ENCODE results near the gene POLR1B. TPM values are rescaled to one million over a fixed set of nuclear protein-coding genes. Genes with fewer than 3 reads are reported as not detected.

Gene POLR1B
- polyA plus RNA-seq, 1 of the 3 experiments (the other 2 are of a cell fraction) = 13.4 TPM

- 0 out of 2 replicates have a peak, but pooled peaks have one; percentile 42 for TF ChIP-seq RCOR1 (IDR thresholded peaks at IDR 0.05; ENCODE audit: low read length)
- TF ChIP-seq SIN3A (IDR thresholded peaks at IDR 0.05; ENCODE audit: borderline replicate concordance, low read depth, low read length) = no peak
- TF ChIP-seq IRF3 (IDR thresholded peaks at IDR 0.05; ENCODE audit: low read depth, low read length) = no peak
- TF ChIP-seq MAX (IDR thresholded peaks at IDR 0.05; ENCODE audit: low read depth) = peak; percentile 28; the same call in 1 of the 2 replicates
- TF ChIP-seq NFIC (IDR thresholded peaks at IDR 0.05; ENCODE audit: borderline replicate concordance) = peak; percentile 85
- TF ChIP-seq TCF12 (IDR thresholded peaks at IDR 0.05) = peak; percentile 61
- TF ChIP-seq RAD21 (IDR thresholded peaks at IDR 0.05; ENCODE audit: low read length) = peak; percentile 82
- no peak for TF ChIP-seq EZH2phosphoT487 (IDR thresholded peaks at IDR 0.05; ENCODE audit: borderline replicate concordance, low read depth)
- peak; percentile 95 for TF ChIP-seq CTCF (IDR thresholded peaks at IDR 0.05)
- peak; percentile 87 for TF ChIP-seq SMC3 (IDR thresholded peaks at IDR 0.05; ENCODE audit: low read depth, low read length)
- TF ChIP-seq CHD2 (IDR thresholded peaks at IDR 0.05; ENCODE audit: low read length, partially characterized antibody) = peak; percentile 61
- peak; percentile 85 for TF ChIP-seq YY1 (IDR thresholded peaks at IDR 0.05; ENCODE audit: low read depth)
- 0 out of 2 replicates have a peak, but pooled peaks have one; percentile 9 for TF ChIP-seq REST (IDR thresholded peaks at IDR 0.05; ENCODE audit: low read depth, low read length)
- TF ChIP-seq EP300 (IDR thresholded peaks at IDR 0.05; ENCODE audit: borderline replicate concordance in 1 of 2, low read depth in 1 of 2, low read length in 1 of 2) = peak in 1 of 2 experiments; percentile 37; a peak in 1 of 4 replicates
- TF ChIP-seq GABPA (IDR thresholded peaks at IDR 0.05; ENCODE audit: low read depth) = no peak
- 0 out of 2 replicates have a peak, but pooled peaks have one; percentile 20 for TF ChIP-seq PBX3 (IDR thresholded peaks at IDR 0.05)
- H3F3A ChIP-seq (replicated peaks; ENCODE audit: insufficient read depth) = peaks cover 48% of the 10 kb centered on the region
- peak overlapping the region; percentile 66 for H2AFZ ChIP-seq (ENCODE audit: low read depth)
- H3K9ac ChIP-seq = peak overlapping the region; percentile 66
- no peaks in the 10 kb centered on the region for H3K36me3 ChIP-seq (replicated peaks in 1 of 2; ENCODE audit: control insufficient read depth in 1 of 2, insufficient read depth in 2 of 2, low read length in 1 of 2)
- no peaks in the 10 kb centered on the region for H3K9me3 ChIP-seq
- CTCF ChIA-PET = interaction anchor here (0.6 to 15.2 kb wide), 26 partner anchors 11 to 572 kb away, joined by 3 to 179 read pairs (median 4); partner anchors contain the start of gene SLC20A1
- no peaks in the 10 kb centered on the region for H4K20me1 ChIP-seq (ENCODE audit: insufficient read depth)
- POLR2A ChIA-PET = interaction anchor here (1.0 to 1.5 kb wide), 2 partner anchors 19 to 101 kb away, joined by 3 to 8 read pairs; partner anchors contain the start of gene SLC20A1
- no peaks in the 10 kb centered on the region for H3K27me3 ChIP-seq (ENCODE audit: insufficient read depth)
- H3K79me2 ChIP-seq (ENCODE audit: insufficient read depth) = no peaks in the 10 kb centered on the region
- 0% methylated on average over 6 of the region's 7 CpGs for WGBS (ENCODE audit: low lambda C conversion rate)
- peak; percentile 79 for DNase-seq
- peak overlapping the region; percentile 37 to 57 for H3K4me3 ChIP-seq (ENCODE audit: low read depth in 2 of 2, low read length in 1 of 2)
- peak overlapping the region; percentile 80 for H3K4me2 ChIP-seq
- H3K9me2 ChIP-seq = no peaks in the 10 kb centered on the region
- peaks cover 21 to 49% of the 10 kb centered on the region in 2 experiments; a peak in 3 of 4 replicates for H3K4me1 ChIP-seq (ENCODE audit: control insufficient read depth in 1 of 2, insufficient read depth in 2 of 2, low read depth in 1 of 2, low read length in 1 of 2)
- H3K27ac ChIP-seq (ENCODE audit: low read depth in 2 of 2, low read length in 1 of 2) = peak overlapping the region; percentile 62 to 94
These were observed 84.4 kb downstream of the POLR1B start for GRCh38 chr2:112626604-112627059.
